OCI-LY1 (cell line): ENCODE results near the gene ZMIZ1.

ENCODE experiments used
- H2AFZ ChIP-seq: fragments of 200-600 bp; sonication (generic), shearing (Covaris generic); 2 replicates; pipeline ENCODE4 v1.6.0; 2014; ENCODE audit warnings: antibody characterized with exemption, mild to moderate bottlenecking, low read length
- H3F3A ChIP-seq: fragments of 200-600 bp; sonication (generic), shearing (Covaris generic); 2 replicates; pipeline ENCODE4 v1.6.0; 2014; ENCODE audit warnings: mild to moderate bottlenecking, antibody characterized with exemption, low read length, moderate library complexity; ENCODE audit not compliant: insufficient read depth
- H3K27ac ChIP-seq: fragments of 200-600 bp; sonication (generic); 2 replicates; pipeline ENCODE4 v1.5.1; 2014; ENCODE audit warnings: low read length, mixed run types, mild to moderate bottlenecking, low read depth; ENCODE audit not compliant: poor library complexity, severe bottlenecking
- H3K27me3 ChIP-seq: fragments of 200-600 bp; sonication (generic); 2 replicates; pipeline ENCODE4 v1.6.0; 2014; ENCODE audit warnings: antibody characterized with exemption, mild to moderate bottlenecking, low read length, moderate library complexity; ENCODE audit not compliant: insufficient read depth
- H3K36me3 ChIP-seq: fragments of 200-600 bp; sonication (generic); 2 replicates; pipeline ENCODE4 v1.6.1; 2014; ENCODE audit warnings: mild to moderate bottlenecking, antibody characterized with exemption, low read length, moderate library complexity, mixed read lengths; ENCODE audit not compliant: insufficient read depth
- H3K4me1 ChIP-seq: fragments of 200-600 bp; sonication (generic); 2 replicates; pipeline ENCODE4 v1.5.1; 2014; ENCODE audit warnings: mild to moderate bottlenecking, low read length, moderate library complexity; ENCODE audit not compliant: insufficient read depth, severe bottlenecking
- H3K4me2 ChIP-seq: fragments of 200-600 bp; sonication (generic), shearing (Covaris generic); 2 replicates; pipeline ENCODE4 v1.6.1; 2014; ENCODE audit warnings: low read length
- H3K4me3 ChIP-seq: fragments of 200-600 bp; sonication (generic); 2 replicates; pipeline ENCODE4 v1.5.1; 2014; ENCODE audit warnings: low read length, low read depth, mild to moderate bottlenecking, mixed read lengths; ENCODE audit not compliant: poor library complexity, severe bottlenecking
- H3K79me2 ChIP-seq: fragments of 200-600 bp; shearing (Covaris generic); 2 replicates; pipeline ENCODE4 v1.6.1; 2016; ENCODE audit warnings: mixed run types, low read length, mixed read lengths; ENCODE audit not compliant: insufficient read depth
- H3K9ac ChIP-seq: fragments of 200-600 bp; sonication (generic), shearing (Covaris generic); 2 replicates; pipeline ENCODE4 v1.6.1; 2014; ENCODE audit warnings: mild to moderate bottlenecking, low read length, mixed read lengths
- H3K9me2 ChIP-seq: fragments of 200-600 bp; sonication (generic), shearing (Covaris generic); 2 replicates; pipeline ENCODE4 v1.6.1; 2014; ENCODE audit warnings: low read depth, mild to moderate bottlenecking, low read length, mixed read lengths
- H3K9me3 ChIP-seq: fragments of 200-600 bp; shearing (Covaris generic); 2 replicates; pipeline ENCODE4 v1.6.1; 2014; ENCODE audit warnings: low read length, mixed read lengths
- H4K20me1 ChIP-seq: fragments of 200-600 bp; sonication (generic), shearing (Covaris generic); 2 replicates; pipeline ENCODE4 v1.6.0; 2016; ENCODE audit warnings: mild to moderate bottlenecking, low read length; ENCODE audit not compliant: insufficient read depth
- EZH2 ChIP-seq: fragments of 200-600 bp; sonication (generic), shearing (Covaris generic); IDR thresholded peaks from 2 replicates; pipeline ENCODE4 v1.8.0; 2017; ENCODE audit warnings: borderline replicate concordance, mixed run types, mild to moderate bottlenecking, antibody characterized with exemption, low read length, moderate library complexity, mixed read lengths
- TF ChIP-seq, protein P1 (sequence below): fragments of 200-600 bp; sonication (generic), shearing (Covaris generic); IDR thresholded peaks from 2 replicates; pipeline ENCODE4 v1.5.1; 2017; ENCODE audit warnings: mild to moderate bottlenecking, antibody characterized with exemption, low read length, moderate library complexity, mixed read lengths

The ZMIZ1 gene

DNA sequence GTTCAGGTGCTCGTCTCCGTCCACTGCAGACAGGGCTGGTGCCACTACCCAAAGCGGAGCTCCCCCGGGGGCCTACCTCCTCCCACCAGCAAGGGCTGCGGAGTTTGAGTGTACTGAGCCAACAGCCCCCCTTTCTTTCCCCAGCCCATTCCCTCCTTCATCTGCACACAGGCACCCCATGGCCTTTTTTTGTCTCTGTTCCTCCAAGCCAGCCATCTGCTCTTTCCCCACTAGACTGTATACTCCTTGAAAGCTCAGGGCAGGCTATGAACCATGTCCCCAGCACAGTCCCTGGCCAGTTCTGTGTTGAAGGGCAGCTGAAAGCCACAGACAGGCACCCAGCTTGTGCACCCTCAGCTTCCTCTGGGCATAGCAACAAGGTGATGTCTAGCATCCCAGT, 99.4 kb downstream of the ZMIZ1 start:
- Histone ChIP-seq H3K4me3 (no peak overlapping the region), H3K9me2 (no peaks in the 10 kb centered on the region), H2AFZ (no peak overlapping the region), H3K79me2 (no peaks in the 10 kb centered on the region), H3K27me3 (peaks cover 7% of the 10 kb centered on the region; the same call in 1 of the 2 replicates), H3K4me1 (no peaks in the 10 kb centered on the region), H3K27ac (no peak overlapping the region), H3K4me2 (no peak overlapping the region), H3F3A (no peaks in the 10 kb centered on the region), H3K36me3 (no peaks in the 10 kb centered on the region), H4K20me1 (no peaks in the 10 kb centered on the region), H3K9ac (no peak overlapping the region), H3K9me3 (no peaks in the 10 kb centered on the region)
- no peak for TF ChIP-seq EZH2
- TF ChIP-seq, protein P1, sequence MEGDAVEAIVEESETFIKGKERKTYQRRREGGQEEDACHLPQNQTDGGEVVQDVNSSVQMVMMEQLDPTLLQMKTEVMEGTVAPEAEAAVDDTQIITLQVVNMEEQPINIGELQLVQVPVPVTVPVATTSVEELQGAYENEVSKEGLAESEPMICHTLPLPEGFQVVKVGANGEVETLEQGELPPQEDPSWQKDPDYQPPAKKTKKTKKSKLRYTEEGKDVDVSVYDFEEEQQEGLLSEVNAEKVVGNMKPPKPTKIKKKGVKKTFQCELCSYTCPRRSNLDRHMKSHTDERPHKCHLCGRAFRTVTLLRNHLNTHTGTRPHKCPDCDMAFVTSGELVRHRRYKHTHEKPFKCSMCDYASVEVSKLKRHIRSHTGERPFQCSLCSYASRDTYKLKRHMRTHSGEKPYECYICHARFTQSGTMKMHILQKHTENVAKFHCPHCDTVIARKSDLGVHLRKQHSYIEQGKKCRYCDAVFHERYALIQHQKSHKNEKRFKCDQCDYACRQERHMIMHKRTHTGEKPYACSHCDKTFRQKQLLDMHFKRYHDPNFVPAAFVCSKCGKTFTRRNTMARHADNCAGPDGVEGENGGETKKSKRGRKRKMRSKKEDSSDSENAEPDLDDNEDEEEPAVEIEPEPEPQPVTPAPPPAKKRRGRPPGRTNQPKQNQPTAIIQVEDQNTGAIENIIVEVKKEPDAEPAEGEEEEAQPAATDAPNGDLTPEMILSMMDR = no peak

GRCh38 chr10:79170226-79170752, 101.5 kb downstream of the ZMIZ1 start:
- no peak overlapping the region for H3K27ac ChIP-seq
- H3K79me2 ChIP-seq = no peaks in the 10 kb centered on the region
- H4K20me1 ChIP-seq = no peaks in the 10 kb centered on the region
- no peaks in the 10 kb centered on the region for H3F3A ChIP-seq
- H3K4me2 ChIP-seq = no peak overlapping the region
- TF ChIP-seq EZH2 = no peak
- TF ChIP-seq, protein P1 = no peak
- H3K9me3 ChIP-seq = no peaks in the 10 kb centered on the region
- no peaks in the 10 kb centered on the region for H3K9me2 ChIP-seq
- no peak overlapping the region for H2AFZ ChIP-seq
- H3K36me3 ChIP-seq = no peaks in the 10 kb centered on the region
- H3K4me1 ChIP-seq = no peaks in the 10 kb centered on the region
- no peak overlapping the region for H3K4me3 ChIP-seq
- H3K27me3 ChIP-seq = peaks cover 7% of the 10 kb centered on the region; the same call in 1 of the 2 replicates
- no peak overlapping the region for H3K9ac ChIP-seq

DNA sequence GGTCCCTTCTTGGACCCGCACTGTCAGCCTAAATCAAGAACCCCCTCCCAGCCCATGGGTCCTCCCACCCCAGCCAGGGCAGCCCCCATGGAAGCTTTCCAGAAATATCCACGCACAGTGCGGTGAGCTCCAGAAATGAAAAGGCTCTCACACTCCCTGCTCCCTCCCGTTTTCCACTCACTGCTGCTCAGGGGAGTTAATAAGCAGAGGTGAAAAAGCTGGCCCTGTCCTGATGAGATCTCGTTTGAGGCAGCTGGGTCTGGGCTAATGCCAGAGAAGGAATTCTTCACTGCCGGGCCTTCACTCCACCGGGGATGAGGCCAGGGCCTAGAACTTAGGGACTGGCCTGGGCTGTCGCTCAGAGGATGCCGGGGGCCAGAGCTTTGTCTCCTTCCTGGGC, 102.2 kb downstream of the ZMIZ1 start:
- Histone ChIP-seq H3K9me2 (no peaks in the 10 kb centered on the region), H3K4me1 (no peaks in the 10 kb centered on the region), H2AFZ (no peak overlapping the region), H3F3A (no peaks in the 10 kb centered on the region), H3K4me2 (no peak overlapping the region), H3K27me3 (peaks cover 7% of the 10 kb centered on the region; the same call in 1 of the 2 replicates), H3K36me3 (no peaks in the 10 kb centered on the region), H3K4me3 (no peak overlapping the region), H3K9ac (no peak overlapping the region), H3K79me2 (no peaks in the 10 kb centered on the region), H4K20me1 (no peaks in the 10 kb centered on the region), H3K27ac (no peak overlapping the region), H3K9me3 (no peaks in the 10 kb centered on the region)
- no peak for TF ChIP-seq EZH2
- TF ChIP-seq, protein P1 = no peak
